KMS-11 (cell line): Measurements from ENCODE around the gene ZCCHC13.
A peak's percentile ranks its signal among the peaks of the same experiment; 100 is the strongest.

Source experiments
- H2AFZ ChIP-seq: fragments of 200-600 bp; sonication (generic); 2 replicates; pipeline ENCODE4 v1.6.1; 2016; ENCODE audit warnings: antibody characterized with exemption, mixed run types, low read depth
- H3K27ac ChIP-seq: fragments of 200-600 bp; sonication (generic); 2 replicates; pipeline ENCODE4 v1.6.1; 2016; ENCODE audit warnings: mild to moderate bottlenecking, mixed run types
- H3K27me3 ChIP-seq: fragments of 200-600 bp; sonication (generic); 2 replicates; pipeline ENCODE4 v1.6.1; 2017; ENCODE audit warnings: mild to moderate bottlenecking, low read depth, mixed run types, moderate library complexity; ENCODE audit not compliant: insufficient read depth
- H3K36me3 ChIP-seq: fragments of 200-600 bp; sonication (generic); 2 replicates; pipeline ENCODE4 v1.6.1; 2017; ENCODE audit warnings: mild to moderate bottlenecking, mixed run types; ENCODE audit not compliant: insufficient read depth
- H3K4me1 ChIP-seq: fragments of 200-600 bp; sonication (generic); 2 replicates; pipeline ENCODE4 v1.6.1; 2016; ENCODE audit warnings: mild to moderate bottlenecking, low read depth, mixed run types; ENCODE audit not compliant: poor library complexity, severe bottlenecking
- H3K4me2 ChIP-seq: fragments of 200-600 bp; sonication (generic); 2 replicates; pipeline ENCODE4 v1.7.0; 2016; ENCODE audit warnings: mild to moderate bottlenecking, mixed run types
- H3K4me3 ChIP-seq: fragments of 200-600 bp; sonication (generic); IDR thresholded peaks from 2 replicates; pipeline ENCODE4 v1.6.1; 2017; ENCODE audit warnings: low read depth, low read length, mixed read lengths; ENCODE audit not compliant: insufficient read depth
- H3K79me2 ChIP-seq: fragments of 200-600 bp; sonication (generic); 2 replicates; pipeline ENCODE4 v1.6.1; 2016; ENCODE audit warnings: low read depth, mixed run types; ENCODE audit not compliant: insufficient read depth
- H3K9ac ChIP-seq: fragments of 200-600 bp; sonication (generic); 2 replicates; pipeline ENCODE4 v1.6.1; 2016; ENCODE audit warnings: mild to moderate bottlenecking, mixed run types
- H4K20me1 ChIP-seq: fragments of 200-600 bp; sonication (generic); 2 replicates; pipeline ENCODE4 v1.6.1; 2016; ENCODE audit warnings: mild to moderate bottlenecking, mixed run types; ENCODE audit not compliant: insufficient read depth
- TF ChIP-seq, protein P1 (sequence below): fragments of 200-600 bp; sonication (generic); conservative IDR thresholded peaks from 2 replicates; pipeline ENCODE4 v1.6.1; 2017; ENCODE audit warnings: low read depth, mild to moderate bottlenecking, antibody characterized with exemption, low read length, moderate library complexity, mixed read lengths

Gene ZCCHC13

DNA sequence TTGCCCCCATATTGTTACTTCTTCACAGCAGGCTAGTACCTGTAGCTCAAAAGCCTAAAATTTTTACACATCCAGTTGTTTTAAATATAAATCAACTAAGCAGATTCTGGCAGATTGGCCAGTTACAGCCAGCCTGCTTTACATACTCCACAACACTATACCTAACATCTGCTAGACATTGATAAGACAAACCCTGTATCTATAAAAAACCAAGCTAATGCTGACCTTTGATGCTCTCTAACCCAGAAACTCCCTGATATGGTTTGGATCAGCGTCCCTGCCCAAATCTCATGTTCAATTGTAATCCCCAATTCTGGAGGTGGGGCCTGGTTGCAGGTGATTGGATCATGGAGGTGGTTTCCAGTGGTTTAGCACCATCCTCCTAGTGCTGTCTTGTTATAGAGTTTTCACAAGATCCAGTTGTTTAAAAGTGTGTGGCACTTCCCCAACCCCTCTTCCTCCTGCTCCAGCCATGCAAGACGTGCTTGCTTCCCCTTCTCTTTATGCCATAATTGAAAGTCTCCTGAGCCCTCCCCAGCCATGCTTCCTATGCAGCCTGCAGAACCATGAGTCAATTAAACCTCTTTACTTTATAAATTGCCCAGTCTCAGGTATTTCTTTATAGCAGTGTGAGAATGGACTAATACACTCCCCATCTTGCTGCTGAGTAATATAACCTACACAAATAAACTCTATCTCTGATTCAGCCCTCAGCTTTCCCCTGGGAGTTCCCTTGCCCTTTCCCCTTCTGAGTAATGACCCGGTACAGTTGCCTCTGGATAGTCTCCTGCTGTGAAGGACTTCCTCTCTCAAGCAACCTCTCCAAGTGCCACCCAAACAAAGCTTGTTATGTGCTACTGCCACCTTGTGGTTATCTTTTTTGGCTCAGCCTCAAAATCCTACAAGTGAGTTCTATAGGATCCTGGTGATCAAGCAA lies 39.6 kb downstream of the ZCCHC13 start:
- no peaks in the 10 kb centered on the region for H3K27me3 ChIP-seq
- H3K27ac ChIP-seq = no peak overlapping the region
- H3K9ac ChIP-seq = no peak overlapping the region

DNA sequence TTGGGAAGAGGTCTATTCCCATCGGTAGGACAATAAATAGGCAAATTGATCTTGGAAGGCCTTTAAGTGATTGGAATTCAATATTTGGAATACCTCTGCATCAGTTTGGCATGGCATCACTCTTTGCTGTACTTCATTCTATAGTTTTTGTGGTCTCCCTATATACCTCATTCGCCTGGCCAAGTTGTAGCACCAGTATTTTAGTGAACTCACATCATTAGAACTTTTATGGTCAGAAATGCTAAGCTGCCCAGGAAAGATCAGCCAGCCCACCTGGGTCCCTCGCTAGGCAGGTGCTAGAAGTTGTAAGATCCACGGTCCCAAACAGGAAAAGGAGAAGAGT lies 40.3 kb downstream of the ZCCHC13 start:
- TF ChIP-seq, protein P1, sequence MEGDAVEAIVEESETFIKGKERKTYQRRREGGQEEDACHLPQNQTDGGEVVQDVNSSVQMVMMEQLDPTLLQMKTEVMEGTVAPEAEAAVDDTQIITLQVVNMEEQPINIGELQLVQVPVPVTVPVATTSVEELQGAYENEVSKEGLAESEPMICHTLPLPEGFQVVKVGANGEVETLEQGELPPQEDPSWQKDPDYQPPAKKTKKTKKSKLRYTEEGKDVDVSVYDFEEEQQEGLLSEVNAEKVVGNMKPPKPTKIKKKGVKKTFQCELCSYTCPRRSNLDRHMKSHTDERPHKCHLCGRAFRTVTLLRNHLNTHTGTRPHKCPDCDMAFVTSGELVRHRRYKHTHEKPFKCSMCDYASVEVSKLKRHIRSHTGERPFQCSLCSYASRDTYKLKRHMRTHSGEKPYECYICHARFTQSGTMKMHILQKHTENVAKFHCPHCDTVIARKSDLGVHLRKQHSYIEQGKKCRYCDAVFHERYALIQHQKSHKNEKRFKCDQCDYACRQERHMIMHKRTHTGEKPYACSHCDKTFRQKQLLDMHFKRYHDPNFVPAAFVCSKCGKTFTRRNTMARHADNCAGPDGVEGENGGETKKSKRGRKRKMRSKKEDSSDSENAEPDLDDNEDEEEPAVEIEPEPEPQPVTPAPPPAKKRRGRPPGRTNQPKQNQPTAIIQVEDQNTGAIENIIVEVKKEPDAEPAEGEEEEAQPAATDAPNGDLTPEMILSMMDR = peak; percentile 43

More for the DNA sequence above, 39.6 kb downstream of the ZCCHC13 start:
- TF ChIP-seq, protein P1 = peak; percentile 73
- Histone ChIP-seq H3K36me3 (no peaks in the 10 kb centered on the region), H3K4me3 (no peak overlapping the region), H3K4me2 (no peak overlapping the region), H3K79me2 (no peaks in the 10 kb centered on the region), H4K20me1 (no peaks in the 10 kb centered on the region), H3K4me1 (no peaks in the 10 kb centered on the region), H2AFZ (no peak overlapping the region)

DNA sequence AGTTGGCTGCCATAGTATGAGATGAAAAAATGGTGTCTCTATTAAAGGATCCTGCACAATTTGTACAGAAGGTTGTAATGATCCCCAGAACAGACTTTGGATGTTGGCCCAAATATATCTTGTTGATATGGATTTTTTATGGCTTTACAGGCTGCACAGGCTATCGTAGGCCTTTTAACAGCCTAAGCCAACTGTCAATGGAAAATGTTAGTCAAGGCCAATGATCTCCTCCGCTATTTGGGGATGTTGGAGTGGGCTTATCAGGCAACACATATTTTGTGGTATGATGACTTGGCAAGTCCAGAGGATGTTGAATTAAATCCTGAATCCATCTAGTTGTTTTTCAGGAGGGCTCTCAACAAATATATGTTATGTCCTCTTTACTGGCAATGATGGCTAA lies 42.1 kb downstream of the ZCCHC13 start:
- Histone ChIP-seq H3K27ac (no peak overlapping the region), H3K9ac (no peak overlapping the region), H3K79me2 (no peaks in the 10 kb centered on the region), H3K36me3 (no peaks in the 10 kb centered on the region), H3K27me3 (no peaks in the 10 kb centered on the region), H2AFZ (no peak overlapping the region), H3K4me2 (no peak overlapping the region), H4K20me1 (no peaks in the 10 kb centered on the region), H3K4me1 (no peaks in the 10 kb centered on the region), H3K4me3 (no peak overlapping the region)
- TF ChIP-seq, protein P1 = no peak

More for the DNA sequence above, 40.3 kb downstream of the ZCCHC13 start:
- no peaks in the 10 kb centered on the region for H3K4me1 ChIP-seq
- no peak overlapping the region for H3K4me2 ChIP-seq
- H3K79me2 ChIP-seq = no peaks in the 10 kb centered on the region
- H3K36me3 ChIP-seq = no peaks in the 10 kb centered on the region
- no peak overlapping the region for H3K27ac ChIP-seq
- H2AFZ ChIP-seq = no peak overlapping the region
- no peak overlapping the region for H3K9ac ChIP-seq
- H4K20me1 ChIP-seq = no peaks in the 10 kb centered on the region
- H3K27me3 ChIP-seq = no peaks in the 10 kb centered on the region
- H3K4me3 ChIP-seq = no peak overlapping the region

DNA sequence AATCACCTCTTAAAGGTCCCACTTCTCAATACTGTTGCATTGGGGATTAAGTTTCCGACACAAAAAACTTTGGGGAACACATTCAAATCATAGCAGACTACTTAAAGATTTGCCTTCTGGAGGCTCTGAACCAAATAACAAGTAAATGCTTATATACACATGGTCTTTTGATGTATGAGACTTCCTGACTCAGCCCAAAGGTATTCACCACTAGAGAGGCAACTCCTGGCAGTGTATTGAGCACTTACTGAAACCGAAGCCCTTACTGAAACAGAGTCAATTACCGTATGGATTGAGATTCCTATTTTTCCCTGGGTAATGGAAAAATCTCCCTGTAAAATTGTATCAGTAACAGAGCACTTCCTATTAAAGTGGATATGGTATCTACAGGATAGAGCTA lies 45.4 kb downstream of the ZCCHC13 start:
- no peaks in the 10 kb centered on the region for H3K36me3 ChIP-seq
- H3K4me3 ChIP-seq = no peak overlapping the region
- no peak overlapping the region for H3K9ac ChIP-seq
- H3K27me3 ChIP-seq = no peaks in the 10 kb centered on the region
- H4K20me1 ChIP-seq = no peaks in the 10 kb centered on the region
- H3K79me2 ChIP-seq = no peaks in the 10 kb centered on the region
- H2AFZ ChIP-seq = no peak overlapping the region
- no peak overlapping the region for H3K27ac ChIP-seq
- H3K4me1 ChIP-seq = no peaks in the 10 kb centered on the region
- H3K4me2 ChIP-seq = no peak overlapping the region
- TF ChIP-seq, protein P1 = no peak
